ENCODE data around the gene CHST8. TPM values are rescaled to one million over a fixed set of nuclear protein-coding genes. Genes with fewer than 3 reads are reported as not detected.
A peak's percentile ranks its signal among the peaks of the same experiment; 100 is the strongest.

Gene CHST8
- total RNA-seq, 2 experiments from 2014 or later = not detected

DNA sequence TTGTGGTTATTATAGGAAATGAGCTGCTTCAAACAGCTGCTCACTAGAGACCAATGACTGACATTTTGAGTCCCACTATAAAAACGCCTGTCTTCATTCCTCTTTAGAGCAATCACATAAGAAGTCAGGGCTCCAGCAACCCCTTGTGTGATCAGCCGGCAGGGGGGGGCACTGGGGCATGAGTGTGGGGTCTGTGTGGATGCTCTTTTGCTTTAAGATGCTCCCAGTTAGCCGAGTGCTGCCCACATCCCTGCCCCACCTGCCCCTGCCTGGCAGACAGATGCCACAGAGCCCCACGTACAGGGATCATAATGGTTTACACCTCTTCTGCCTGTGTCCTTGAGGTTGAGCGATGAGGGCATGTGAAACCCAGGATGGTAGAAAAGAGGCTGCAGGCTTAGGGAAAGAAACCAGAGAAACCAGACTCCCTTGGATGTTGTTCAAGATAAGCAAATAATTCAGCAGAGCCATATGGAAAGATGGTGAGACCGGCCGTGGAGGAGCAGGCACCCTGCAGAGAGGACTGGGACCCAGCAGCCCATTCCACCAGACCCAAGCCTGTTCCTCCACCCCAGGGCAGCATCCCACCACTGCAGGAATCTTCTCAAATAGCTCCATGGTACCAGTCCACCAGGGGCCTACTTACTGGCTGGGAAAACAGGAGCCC is 55.4 kb downstream of the CHST8 start:
- Mint-ChIP-seq H3K4me3 (no peak overlapping the region), H3K27me3 (peaks cover 2% of the 10 kb centered on the region), H3K36me3 (no peaks in the 10 kb centered on the region), H3K9me3 (no peaks in the 10 kb centered on the region), H3K4me1 (no peaks in the 10 kb centered on the region), H3K27ac (no peak overlapping the region)
- DNase-seq = no peak
- ATAC-seq (ENCODE audit: low read depth) = no peak
- POLR2A ChIA-PET = no interaction called here

- Mint-ChIP-seq H3K36me3 (no peaks in the 10 kb centered on the region), H3K9me3 (no peaks in the 10 kb centered on the region), H3K27me3 (no peaks in the 10 kb centered on the region), H3K27ac (no peak overlapping the region), H3K4me1 (no peaks in the 10 kb centered on the region), H3K4me3 (no peak overlapping the region)
- POLR2A ChIA-PET = no interaction called here
- no peak for ATAC-seq (ENCODE audit: low read depth)
- DNase-seq = no peak
Measured at GRCh38 chr19:33677745-33678426, 56.1 kb downstream of the CHST8 start.

DNA sequence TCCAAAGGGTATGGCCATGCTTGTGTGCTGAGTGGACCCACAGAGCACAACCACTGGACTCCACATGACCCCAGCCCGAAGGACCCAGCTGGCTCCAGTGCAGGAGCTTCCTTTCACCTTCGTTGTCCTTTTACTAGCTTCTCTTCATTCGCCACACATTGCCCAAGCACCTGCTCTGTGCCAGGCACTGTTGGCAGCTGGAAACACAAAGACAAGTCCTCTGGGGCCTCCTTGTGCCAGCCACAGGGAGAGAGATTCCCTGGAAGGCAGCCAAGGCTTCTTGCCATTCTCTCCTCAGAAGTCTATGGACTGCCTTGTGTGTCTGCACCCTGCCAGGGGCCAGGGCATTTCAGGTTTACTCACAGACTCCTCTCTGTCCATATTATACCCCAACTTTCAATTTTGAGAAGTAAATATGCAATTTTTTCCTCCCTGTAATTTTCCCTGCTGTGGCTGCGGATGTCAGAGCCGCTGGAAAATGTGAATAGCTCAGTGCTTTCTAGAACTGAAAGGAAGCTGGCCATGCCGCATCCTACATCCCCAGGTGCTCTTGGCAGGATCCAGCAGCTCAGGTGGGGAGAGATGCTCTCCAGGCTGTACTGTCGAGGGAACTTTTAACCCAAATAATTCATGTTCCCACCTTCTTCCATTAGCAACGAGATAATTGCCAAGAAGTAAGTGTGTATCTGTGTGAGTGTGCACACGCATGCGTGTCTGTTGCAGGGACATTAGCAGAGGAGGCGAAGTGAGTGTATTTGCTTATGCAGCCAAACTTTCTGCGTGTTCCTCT is 57.2 kb downstream of the CHST8 start:
- no peak overlapping the region for H3K27ac Mint-ChIP-seq
- POLR2A ChIA-PET = no interaction called here
- DNase-seq (no peak), ATAC-seq (ENCODE audit: low read depth) (no peak)
- no peaks in the 10 kb centered on the region for H3K4me1 Mint-ChIP-seq
- H3K36me3 Mint-ChIP-seq = no peaks in the 10 kb centered on the region
- H3K4me3 Mint-ChIP-seq = no peak overlapping the region
- no peaks in the 10 kb centered on the region for H3K9me3 Mint-ChIP-seq
- H3K27me3 Mint-ChIP-seq = no peaks in the 10 kb centered on the region

GRCh38 chr19:33679696-33680095 is 57.9 kb downstream of the CHST8 start:
- ATAC-seq (ENCODE audit: low read depth) (no peak), DNase-seq (no peak)
- H3K4me3 Mint-ChIP-seq = no peak overlapping the region
- no peaks in the 10 kb centered on the region for H3K36me3 Mint-ChIP-seq
- no peaks in the 10 kb centered on the region for H3K9me3 Mint-ChIP-seq
- H3K4me1 Mint-ChIP-seq = no peaks in the 10 kb centered on the region
- no peak overlapping the region for H3K27ac Mint-ChIP-seq
- POLR2A ChIA-PET = no interaction called here
- H3K27me3 Mint-ChIP-seq = peaks cover 5% of the 10 kb centered on the region

GRCh38 chr19:33681081-33681680 is 59.4 kb downstream of the CHST8 start:
- no peak for ATAC-seq (ENCODE audit: low read depth)
- Mint-ChIP-seq H3K4me1 (no peaks in the 10 kb centered on the region), H3K36me3 (no peaks in the 10 kb centered on the region), H3K27ac (no peak overlapping the region), H3K9me3 (no peaks in the 10 kb centered on the region), H3K4me3 (no peak overlapping the region), H3K27me3 (peaks cover 15% of the 10 kb centered on the region)
- DNase-seq = no peak
- POLR2A ChIA-PET = no interaction called here

GRCh38 chr19:33683881-33684537 is 62.3 kb downstream of the CHST8 start:
- DNase-seq (peak; percentile 35), ATAC-seq (ENCODE audit: low read depth) (no peak)
- no peaks in the 10 kb centered on the region for H3K9me3 Mint-ChIP-seq
- H3K4me1 Mint-ChIP-seq = no peaks in the 10 kb centered on the region
- POLR2A ChIA-PET = no interaction called here
- peaks cover 16% of the 10 kb centered on the region for H3K27me3 Mint-ChIP-seq
- H3K27ac Mint-ChIP-seq = no peak overlapping the region
- no peak overlapping the region for H3K4me3 Mint-ChIP-seq
- H3K36me3 Mint-ChIP-seq = no peaks in the 10 kb centered on the region

- DNase-seq (peak; percentile 13), ATAC-seq (ENCODE audit: low read depth) (no peak)
- POLR2A ChIA-PET = no interaction called here
- Mint-ChIP-seq H3K36me3 (no peaks in the 10 kb centered on the region), H3K27ac (no peak overlapping the region), H3K4me3 (no peak overlapping the region), H3K4me1 (no peaks in the 10 kb centered on the region), H3K27me3 (peaks cover 16% of the 10 kb centered on the region), H3K9me3 (no peaks in the 10 kb centered on the region)
Measured at GRCh38 chr19:33684538-33685232, 62.9 kb downstream of the CHST8 start.

DNA sequence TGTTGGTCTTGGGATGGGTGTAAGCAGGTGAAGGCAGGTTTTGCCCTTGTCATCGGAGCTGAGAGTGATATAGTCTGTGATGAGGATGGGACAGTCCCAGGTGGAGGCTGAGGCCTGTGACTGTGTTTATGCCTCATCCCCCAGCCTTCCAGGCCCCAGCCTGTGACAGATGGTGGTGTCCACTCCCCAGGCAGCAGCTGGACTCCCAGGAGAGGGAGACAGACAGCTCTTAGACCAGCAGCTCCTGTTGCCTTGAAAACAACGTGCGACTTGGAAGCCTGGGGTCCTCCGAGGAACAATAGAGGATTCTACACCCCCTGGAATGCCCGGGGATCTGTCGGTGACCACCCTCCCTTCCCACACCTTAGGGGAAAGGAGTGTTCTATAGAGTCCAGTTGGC is 63.8 kb downstream of the CHST8 start:
- POLR2A ChIA-PET = interaction anchor here (0.6 kb wide), 1 partner anchor 1381 kb away, joined by 3 read pairs; no protein-coding TSS in a partner anchor
- ATAC-seq (ENCODE audit: low read depth) (no peak), DNase-seq (peak; percentile 10)
- H3K4me1 Mint-ChIP-seq = no peaks in the 10 kb centered on the region
- H3K36me3 Mint-ChIP-seq = no peaks in the 10 kb centered on the region
- H3K27me3 Mint-ChIP-seq = peaks cover 16% of the 10 kb centered on the region
- no peak overlapping the region for H3K27ac Mint-ChIP-seq
- no peaks in the 10 kb centered on the region for H3K9me3 Mint-ChIP-seq
- H3K4me3 Mint-ChIP-seq = no peak overlapping the region

DNA sequence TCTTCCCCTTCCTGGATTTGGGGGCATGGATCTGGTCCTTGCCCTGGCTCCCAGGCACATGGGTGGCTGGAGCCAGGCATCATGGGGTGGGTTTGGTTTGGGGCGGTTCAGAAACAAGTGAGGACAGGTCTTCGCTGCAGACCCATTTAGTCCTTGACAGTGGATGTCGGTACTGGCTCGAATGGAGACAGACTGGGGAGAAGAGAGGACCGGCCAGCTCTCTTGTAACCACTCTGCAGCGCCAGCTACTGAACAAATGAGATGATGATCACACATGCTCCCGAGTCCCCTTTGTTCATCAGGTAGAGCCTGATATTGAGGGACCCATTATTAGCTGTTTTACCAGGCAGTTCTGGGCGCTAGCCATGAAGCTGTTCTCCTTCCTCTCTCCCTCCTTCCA is 64.5 kb downstream of the CHST8 start:
- no peaks in the 10 kb centered on the region for H3K36me3 Mint-ChIP-seq
- no peaks in the 10 kb centered on the region for H3K9me3 Mint-ChIP-seq
- H3K27me3 Mint-ChIP-seq = peaks cover 16% of the 10 kb centered on the region
- H3K27ac Mint-ChIP-seq = no peak overlapping the region
- H3K4me3 Mint-ChIP-seq = no peak overlapping the region
- POLR2A ChIA-PET = no interaction called here
- no peak for DNase-seq
- H3K4me1 Mint-ChIP-seq = no peaks in the 10 kb centered on the region
- ATAC-seq (ENCODE audit: low read depth) = no peak

DNA sequence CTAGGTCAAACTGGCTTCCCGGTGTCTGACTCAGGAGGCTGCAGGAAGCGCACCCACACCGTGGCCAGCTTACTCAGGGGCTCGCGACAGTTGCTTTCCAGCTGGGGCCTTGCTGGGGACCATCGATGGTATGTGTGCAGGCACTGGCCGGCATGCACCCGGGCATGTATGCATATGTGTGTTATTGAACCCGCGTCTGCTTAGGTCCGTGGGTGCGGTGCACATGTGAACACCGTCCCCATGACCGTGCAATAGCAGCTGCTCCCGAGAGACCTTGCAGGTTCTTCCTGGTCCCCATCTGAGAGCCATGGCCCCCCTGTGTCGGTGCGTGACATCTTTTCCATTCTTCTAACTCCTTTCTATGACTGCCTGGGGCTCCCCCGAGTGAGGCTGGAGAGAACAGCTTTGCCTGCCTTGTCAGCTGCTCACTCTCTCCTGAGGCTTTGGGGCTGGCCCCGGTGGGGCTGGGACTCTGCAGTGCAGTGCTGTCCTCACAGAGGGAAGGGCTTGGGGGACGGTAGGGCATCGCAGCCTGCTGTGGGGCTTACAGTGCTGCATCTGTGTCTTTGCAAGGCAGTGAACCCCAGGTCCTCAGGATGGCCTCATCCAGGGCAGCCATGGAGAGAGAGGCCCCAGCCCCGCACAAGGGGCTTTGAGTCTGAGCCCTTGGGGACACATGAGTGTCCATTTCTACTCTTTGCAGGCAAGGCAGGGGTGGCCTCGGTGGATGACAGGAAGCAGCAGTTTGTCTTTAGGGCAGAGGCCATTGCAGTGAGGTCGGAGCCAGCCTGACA is 65.1 kb downstream of the CHST8 start:
- ATAC-seq (ENCODE audit: low read depth) (no peak), DNase-seq (no peak)
- Mint-ChIP-seq H3K36me3 (no peaks in the 10 kb centered on the region), H3K9me3 (no peaks in the 10 kb centered on the region), H3K4me1 (no peaks in the 10 kb centered on the region), H3K27me3 (peaks cover 16% of the 10 kb centered on the region), H3K4me3 (no peak overlapping the region), H3K27ac (no peak overlapping the region)
- POLR2A ChIA-PET = no interaction called here

DNA sequence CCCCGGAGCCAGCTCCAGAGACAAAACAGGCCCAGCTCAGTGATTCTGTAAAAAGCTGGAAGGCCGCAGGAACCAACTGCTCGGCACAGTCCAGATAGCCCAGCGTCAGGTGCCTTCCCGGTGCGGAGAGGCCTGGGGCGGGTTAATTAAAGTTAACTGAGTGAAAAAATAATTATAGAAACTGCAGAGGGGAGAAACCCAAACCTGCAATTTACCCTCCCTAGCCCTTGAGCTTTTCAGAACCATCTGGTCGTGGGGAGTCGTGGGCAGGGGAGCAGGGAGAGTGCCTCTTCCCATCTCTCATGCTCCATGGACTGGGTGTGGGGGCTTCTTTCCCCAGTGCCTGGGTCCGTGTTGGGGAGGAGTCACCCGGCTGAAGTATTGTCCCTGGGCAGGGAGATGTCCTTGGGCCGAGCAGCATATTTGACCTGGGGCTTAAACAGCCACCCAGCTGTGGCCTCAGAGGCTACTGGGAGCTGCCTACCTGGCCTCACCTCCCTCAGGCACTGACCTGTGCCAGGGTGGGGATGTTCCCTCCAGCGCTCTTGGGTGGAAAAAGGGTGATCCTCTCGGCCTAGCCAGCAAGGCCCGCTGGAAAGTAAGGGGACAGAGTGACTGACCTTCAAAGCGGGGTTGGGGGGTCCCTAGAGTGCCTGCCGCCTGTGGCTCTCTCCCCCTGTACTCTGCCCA is 65.9 kb downstream of the CHST8 start:
- no peak for ATAC-seq (ENCODE audit: low read depth)
- H3K9me3 Mint-ChIP-seq = no peaks in the 10 kb centered on the region
- H3K36me3 Mint-ChIP-seq = no peaks in the 10 kb centered on the region
- DNase-seq = no peak
- peaks cover 16% of the 10 kb centered on the region for H3K27me3 Mint-ChIP-seq
- POLR2A ChIA-PET = no interaction called here
- no peaks in the 10 kb centered on the region for H3K4me1 Mint-ChIP-seq
- H3K4me3 Mint-ChIP-seq = no peak overlapping the region
- no peak overlapping the region for H3K27ac Mint-ChIP-seq
